Stimulated activated CD4-positive, alpha-beta T cell treated with anti-CD3 and anti-CD28 coated beads, Interleukin-15, amount 100 ng/mL, for 1 hour (primary cell): Measurements from ENCODE around the gene BCAS3.

Source experiments
- DNase-seq, 2 donors: peaks; one replicate each; pipeline ENCODE4 v3.0.0-alpha.2; 2020; ENCODE audit warnings: low read depth in 1 of 2, low spot score in 1 of 2

The BCAS3 gene

GRCh38 chr17:61054436-61054835 lies 376.8 kb downstream of the BCAS3 start:
- DNase-seq, result no peak

- no peak for DNase-seq
These were observed 379.6 kb downstream of the BCAS3 start for GRCh38 chr17:61057257-61057656.

GRCh38 chr17:61058066-61058465 lies 380.4 kb downstream of the BCAS3 start:
- no peak for DNase-seq

GRCh38 chr17:61063528-61063927 lies 385.9 kb downstream of the BCAS3 start:
- no peak for DNase-seq

GRCh38 chr17:61064087-61064951 lies 386.7 kb downstream of the BCAS3 start:
- DNase-seq, result no peak

GRCh38 chr17:61065263-61065773 lies 387.7 kb downstream of the BCAS3 start:
- DNase-seq, result no peak

- no peak for DNase-seq
These were observed 388.4 kb downstream of the BCAS3 start for GRCh38 chr17:61066062-61066461.

GRCh38 chr17:61070649-61071048 lies 393.0 kb downstream of the BCAS3 start:
- no peak for DNase-seq

GRCh38 chr17:61072648-61073047 lies 395.0 kb downstream of the BCAS3 start:
- DNase-seq, result no peak

- no peak for DNase-seq
These were observed 395.5 kb downstream of the BCAS3 start for GRCh38 chr17:61073131-61073530.

- DNase-seq, result no peak
These were observed 396.3 kb downstream of the BCAS3 start for GRCh38 chr17:61073799-61074513.

GRCh38 chr17:61075988-61076387 lies 398.3 kb downstream of the BCAS3 start:
- DNase-seq, result no peak

- no peak for DNase-seq
These were observed 399.0 kb downstream of the BCAS3 start for GRCh38 chr17:61076621-61077031.

- no peak for DNase-seq
These were observed 404.3 kb downstream of the BCAS3 start for GRCh38 chr17:61081959-61082358.

GRCh38 chr17:61084260-61084659 lies 406.6 kb downstream of the BCAS3 start:
- DNase-seq, result no peak

- no peak for DNase-seq
These were observed 409.4 kb downstream of the BCAS3 start for GRCh38 chr17:61087024-61087423.

GRCh38 chr17:61088556-61088955 lies 410.9 kb downstream of the BCAS3 start:
- DNase-seq, result no peak

- no peak for DNase-seq
These were observed 413.4 kb downstream of the BCAS3 start for GRCh38 chr17:61091096-61091495.

GRCh38 chr17:61097781-61098180 lies 420.1 kb downstream of the BCAS3 start:
- no peak for DNase-seq

GRCh38 chr17:61106354-61106753 lies 428.7 kb downstream of the BCAS3 start:
- DNase-seq, result no peak

- no peak for DNase-seq
These were observed 438.9 kb downstream of the BCAS3 start for GRCh38 chr17:61116577-61116976.

GRCh38 chr17:61117983-61118382 lies 440.3 kb downstream of the BCAS3 start:
- DNase-seq, result no peak
